Measurements from ENCODE around the gene IGSF22. TPM values are rescaled to one million over a fixed set of nuclear protein-coding genes. Genes with fewer than 3 reads are reported as not detected.

IGSF22 gene
- total RNA-seq, 1 donor from 2014 or later, result 0.19 TPM

GRCh38 chr11:18766015-18766414 is 40.0 kb upstream of the IGSF22 start:
- Mint-ChIP-seq H3K27ac (ENCODE audit: unreplicated experiment) (no peak overlapping the region), H3K4me3 (no peak overlapping the region), H3K9me3 (no peaks in the 10 kb centered on the region), H3K36me3 (ENCODE audit: low read depth) (no peaks in the 10 kb centered on the region), H3K4me1 (no peaks in the 10 kb centered on the region), H3K27me3 (ENCODE audit: low read depth) (no peaks in the 10 kb centered on the region)
- no peak for DNase-seq (ENCODE audit: low read depth, low spot score)
- TF ChIP-seq, protein P1, sequence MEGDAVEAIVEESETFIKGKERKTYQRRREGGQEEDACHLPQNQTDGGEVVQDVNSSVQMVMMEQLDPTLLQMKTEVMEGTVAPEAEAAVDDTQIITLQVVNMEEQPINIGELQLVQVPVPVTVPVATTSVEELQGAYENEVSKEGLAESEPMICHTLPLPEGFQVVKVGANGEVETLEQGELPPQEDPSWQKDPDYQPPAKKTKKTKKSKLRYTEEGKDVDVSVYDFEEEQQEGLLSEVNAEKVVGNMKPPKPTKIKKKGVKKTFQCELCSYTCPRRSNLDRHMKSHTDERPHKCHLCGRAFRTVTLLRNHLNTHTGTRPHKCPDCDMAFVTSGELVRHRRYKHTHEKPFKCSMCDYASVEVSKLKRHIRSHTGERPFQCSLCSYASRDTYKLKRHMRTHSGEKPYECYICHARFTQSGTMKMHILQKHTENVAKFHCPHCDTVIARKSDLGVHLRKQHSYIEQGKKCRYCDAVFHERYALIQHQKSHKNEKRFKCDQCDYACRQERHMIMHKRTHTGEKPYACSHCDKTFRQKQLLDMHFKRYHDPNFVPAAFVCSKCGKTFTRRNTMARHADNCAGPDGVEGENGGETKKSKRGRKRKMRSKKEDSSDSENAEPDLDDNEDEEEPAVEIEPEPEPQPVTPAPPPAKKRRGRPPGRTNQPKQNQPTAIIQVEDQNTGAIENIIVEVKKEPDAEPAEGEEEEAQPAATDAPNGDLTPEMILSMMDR (conservative IDR thresholded peaks at IDR 0.05), result no peak

- no peak for DNase-seq (ENCODE audit: low read depth, low spot score)
- Mint-ChIP-seq H3K27me3 (ENCODE audit: low read depth) (no peaks in the 10 kb centered on the region), H3K27ac (ENCODE audit: unreplicated experiment) (no peak overlapping the region), H3K4me3 (no peak overlapping the region), H3K36me3 (ENCODE audit: low read depth) (no peaks in the 10 kb centered on the region), H3K9me3 (no peaks in the 10 kb centered on the region), H3K4me1 (no peaks in the 10 kb centered on the region)
- TF ChIP-seq, protein P1 (conservative IDR thresholded peaks at IDR 0.05), result no peak
Measured at GRCh38 chr11:18765554-18765953, 39.6 kb upstream of the IGSF22 start.

- Mint-ChIP-seq H3K4me1 (peaks cover 4% of the 10 kb centered on the region), H3K4me3 (no peak overlapping the region), H3K27ac (ENCODE audit: unreplicated experiment) (no peak overlapping the region), H3K9me3 (no peaks in the 10 kb centered on the region), H3K36me3 (ENCODE audit: low read depth) (no peaks in the 10 kb centered on the region), H3K27me3 (ENCODE audit: low read depth) (no peaks in the 10 kb centered on the region)
- TF ChIP-seq, protein P1 (conservative IDR thresholded peaks at IDR 0.05), result no peak
- DNase-seq (ENCODE audit: low read depth, low spot score), result no peak
Measured at GRCh38 chr11:18761741-18762140, 35.8 kb upstream of the IGSF22 start.

GRCh38 chr11:18761144-18761543 is 35.2 kb upstream of the IGSF22 start:
- TF ChIP-seq, protein P1 (conservative IDR thresholded peaks at IDR 0.05), result no peak
- no peak overlapping the region for H3K4me3 Mint-ChIP-seq
- no peak for DNase-seq (ENCODE audit: low read depth, low spot score)
- no peaks in the 10 kb centered on the region for H3K27me3 Mint-ChIP-seq (ENCODE audit: low read depth)
- no peaks in the 10 kb centered on the region for H3K36me3 Mint-ChIP-seq (ENCODE audit: low read depth)
- no peak overlapping the region for H3K27ac Mint-ChIP-seq (ENCODE audit: unreplicated experiment)
- H3K4me1 Mint-ChIP-seq, result peaks cover 4% of the 10 kb centered on the region
- H3K9me3 Mint-ChIP-seq, result no peaks in the 10 kb centered on the region

DNA sequence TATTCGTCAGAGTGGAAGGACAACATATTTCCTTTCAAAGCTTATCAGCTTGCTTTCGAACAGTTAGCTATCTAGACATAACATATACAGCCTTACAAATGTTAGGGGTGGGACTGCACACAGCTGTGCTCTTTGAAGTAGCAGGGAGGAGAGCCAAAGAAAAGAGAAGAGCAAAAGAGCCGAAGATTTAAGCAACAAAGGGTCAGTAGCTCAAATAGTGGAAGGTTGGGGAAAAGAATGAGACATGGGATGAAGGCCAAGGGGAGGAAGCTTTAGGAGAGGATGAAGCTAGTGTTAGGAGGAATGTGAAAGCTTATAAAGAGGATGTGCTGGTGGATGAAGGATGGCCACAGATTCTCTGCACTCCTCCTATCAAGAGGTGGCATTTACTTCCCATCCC is 31.8 kb upstream of the IGSF22 start:
- TF ChIP-seq, protein P1 (conservative IDR thresholded peaks at IDR 0.05), result no peak
- DNase-seq (ENCODE audit: low read depth, low spot score), result no peak
- Mint-ChIP-seq H3K36me3 (ENCODE audit: low read depth) (no peaks in the 10 kb centered on the region), H3K27ac (ENCODE audit: unreplicated experiment) (no peak overlapping the region), H3K9me3 (no peaks in the 10 kb centered on the region), H3K4me3 (no peak overlapping the region), H3K4me1 (peaks cover 13% of the 10 kb centered on the region), H3K27me3 (ENCODE audit: low read depth) (no peaks in the 10 kb centered on the region)

GRCh38 chr11:18756889-18757288 is 30.9 kb upstream of the IGSF22 start:
- no peak for DNase-seq (ENCODE audit: low read depth, low spot score)
- no peaks in the 10 kb centered on the region for H3K27me3 Mint-ChIP-seq (ENCODE audit: low read depth)
- H3K9me3 Mint-ChIP-seq, result no peaks in the 10 kb centered on the region
- H3K4me3 Mint-ChIP-seq, result no peak overlapping the region
- TF ChIP-seq, protein P1 (conservative IDR thresholded peaks at IDR 0.05), result no peak
- H3K27ac Mint-ChIP-seq (ENCODE audit: unreplicated experiment), result no peak overlapping the region
- no peaks in the 10 kb centered on the region for H3K36me3 Mint-ChIP-seq (ENCODE audit: low read depth)
- peaks cover 22% of the 10 kb centered on the region for H3K4me1 Mint-ChIP-seq
